ENCODE results near the gene SLC38A3. TPM values are rescaled to one million over a fixed set of nuclear protein-coding genes. Genes with fewer than 3 reads are reported as not detected.
"Not testable (repeated sequence)": the region's sequence is repeated elsewhere in the genome, so short reads cannot be mapped to it uniquely, and the experiment has no call there.

SLC38A3 gene
- total RNA-seq, 1 donor from 2014 or later, result not detected

GRCh38 chr3:50224639-50225038 lies 19.6 kb downstream of the SLC38A3 start:
- H3K4me1 Mint-ChIP-seq (ENCODE audit: low read depth, unreplicated experiment), result peaks cover 13% of the 10 kb centered on the region
- peaks cover 14% of the 10 kb centered on the region for H3K9me3 Mint-ChIP-seq (ENCODE audit: unreplicated experiment)
- no peak for DNase-seq
- no peak overlapping the region for H3K4me3 Mint-ChIP-seq (ENCODE audit: unreplicated experiment)
- no peaks in the 10 kb centered on the region for H3K36me3 Mint-ChIP-seq (ENCODE audit: unreplicated experiment)
- TF ChIP-seq, protein P1, sequence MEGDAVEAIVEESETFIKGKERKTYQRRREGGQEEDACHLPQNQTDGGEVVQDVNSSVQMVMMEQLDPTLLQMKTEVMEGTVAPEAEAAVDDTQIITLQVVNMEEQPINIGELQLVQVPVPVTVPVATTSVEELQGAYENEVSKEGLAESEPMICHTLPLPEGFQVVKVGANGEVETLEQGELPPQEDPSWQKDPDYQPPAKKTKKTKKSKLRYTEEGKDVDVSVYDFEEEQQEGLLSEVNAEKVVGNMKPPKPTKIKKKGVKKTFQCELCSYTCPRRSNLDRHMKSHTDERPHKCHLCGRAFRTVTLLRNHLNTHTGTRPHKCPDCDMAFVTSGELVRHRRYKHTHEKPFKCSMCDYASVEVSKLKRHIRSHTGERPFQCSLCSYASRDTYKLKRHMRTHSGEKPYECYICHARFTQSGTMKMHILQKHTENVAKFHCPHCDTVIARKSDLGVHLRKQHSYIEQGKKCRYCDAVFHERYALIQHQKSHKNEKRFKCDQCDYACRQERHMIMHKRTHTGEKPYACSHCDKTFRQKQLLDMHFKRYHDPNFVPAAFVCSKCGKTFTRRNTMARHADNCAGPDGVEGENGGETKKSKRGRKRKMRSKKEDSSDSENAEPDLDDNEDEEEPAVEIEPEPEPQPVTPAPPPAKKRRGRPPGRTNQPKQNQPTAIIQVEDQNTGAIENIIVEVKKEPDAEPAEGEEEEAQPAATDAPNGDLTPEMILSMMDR (IDR thresholded peaks at IDR 0.05; ENCODE audit: partially characterized antibody, unreplicated experiment), result no peak
- H3K27me3 Mint-ChIP-seq (ENCODE audit: unreplicated experiment), result peaks cover 11% of the 10 kb centered on the region
- no peak overlapping the region for H3K27ac Mint-ChIP-seq (ENCODE audit: unreplicated experiment)

GRCh38 chr3:50226888-50227389 lies 21.9 kb downstream of the SLC38A3 start:
- TF ChIP-seq, protein P1 (IDR thresholded peaks at IDR 0.05; ENCODE audit: partially characterized antibody, unreplicated experiment), result no peak
- Mint-ChIP-seq H3K9me3 (ENCODE audit: unreplicated experiment) (peaks cover 14% of the 10 kb centered on the region), H3K4me1 (ENCODE audit: low read depth, unreplicated experiment) (peaks cover 12% of the 10 kb centered on the region), H3K4me3 (ENCODE audit: unreplicated experiment) (peak overlapping the region; percentile 90), H3K27ac (ENCODE audit: unreplicated experiment) (no peak overlapping the region), H3K36me3 (ENCODE audit: unreplicated experiment) (no peaks in the 10 kb centered on the region), H3K27me3 (ENCODE audit: unreplicated experiment) (peaks cover 11% of the 10 kb centered on the region)
- no peak for DNase-seq

- Mint-ChIP-seq H3K9me3 (ENCODE audit: unreplicated experiment) (peaks cover 14% of the 10 kb centered on the region), H3K27me3 (ENCODE audit: unreplicated experiment) (peaks cover 13% of the 10 kb centered on the region), H3K4me3 (ENCODE audit: unreplicated experiment) (peak overlapping the region; percentile 96), H3K27ac (ENCODE audit: unreplicated experiment) (peak overlapping the region; percentile 86), H3K36me3 (ENCODE audit: unreplicated experiment) (no peaks in the 10 kb centered on the region), H3K4me1 (ENCODE audit: low read depth, unreplicated experiment) (peaks cover 12% of the 10 kb centered on the region)
- TF ChIP-seq, protein P1 (IDR thresholded peaks at IDR 0.05; ENCODE audit: partially characterized antibody, unreplicated experiment), result peak; percentile 77
- DNase-seq, result peak; percentile 95
Measured at GRCh38 chr3:50227390-50228183, 22.5 kb downstream of the SLC38A3 start.

- peak overlapping the region; percentile 86 for H3K27ac Mint-ChIP-seq (ENCODE audit: unreplicated experiment)
- not testable (repeated sequence) for DNase-seq; H3K36me3 Mint-ChIP-seq (ENCODE audit: unreplicated experiment)
- H3K4me1 Mint-ChIP-seq (ENCODE audit: low read depth, unreplicated experiment), result peaks cover 16% of the 10 kb centered on the region
- H3K4me3 Mint-ChIP-seq (ENCODE audit: unreplicated experiment), result peak overlapping the region; percentile 96
- peaks cover 14% of the 10 kb centered on the region for H3K9me3 Mint-ChIP-seq (ENCODE audit: unreplicated experiment)
- H3K27me3 Mint-ChIP-seq (ENCODE audit: unreplicated experiment), result peaks cover 13% of the 10 kb centered on the region
Measured at GRCh38 chr3:50228184-50228763, 23.2 kb downstream of the SLC38A3 start.

GRCh38 chr3:50229490-50229889 lies 24.4 kb downstream of the SLC38A3 start:
- Mint-ChIP-seq H3K9me3 (ENCODE audit: unreplicated experiment) (peaks cover 14% of the 10 kb centered on the region), H3K4me1 (ENCODE audit: low read depth, unreplicated experiment) (peaks cover 19% of the 10 kb centered on the region), H3K36me3 (ENCODE audit: unreplicated experiment) (no peaks in the 10 kb centered on the region), H3K27me3 (ENCODE audit: unreplicated experiment) (peaks cover 15% of the 10 kb centered on the region), H3K4me3 (ENCODE audit: unreplicated experiment) (peak overlapping the region; percentile 50), H3K27ac (ENCODE audit: unreplicated experiment) (no peak overlapping the region)
- DNase-seq, result no peak
- TF ChIP-seq, protein P1 (IDR thresholded peaks at IDR 0.05; ENCODE audit: partially characterized antibody, unreplicated experiment), result no peak
